RWPE1 (cell line): Measurements from ENCODE around the gene STK17A.

Source experiments
- CTCF ChIA-PET: fragments of 350-600 bp; sonication (Branson Sonifier 250); formaldehyde crosslinking; extraction: SDS; loops from one replicate; lab custom pipeline; 2021; lab: Yijun Ruan, JAX
- POLR2A ChIA-PET: fragments of 400-600 bp; formaldehyde crosslinking; extraction: SDS; loops from one replicate; lab custom pipeline; 2020; ENCODE audit warnings: antibody characterized with exemption; ENCODE audit not compliant: low non-redundant PET; lab: Yijun Ruan, JAX
- DNase-seq: peaks from one replicate; pipeline ENCODE4 v3.0.0; 2012; ENCODE audit warnings: low spot score
- H3K27ac ChIP-seq: fragments of 450-650 bp; 2 replicates; pipeline ENCODE4 v1.5.1; 2017
- TF ChIP-seq, protein P1 (sequence below): fragments of 450-650 bp; conservative IDR thresholded peaks from 2 replicates; pipeline ENCODE4 v1.5.1; 2017; ENCODE audit warnings: low read depth, mild to moderate bottlenecking

The STK17A gene

DNA sequence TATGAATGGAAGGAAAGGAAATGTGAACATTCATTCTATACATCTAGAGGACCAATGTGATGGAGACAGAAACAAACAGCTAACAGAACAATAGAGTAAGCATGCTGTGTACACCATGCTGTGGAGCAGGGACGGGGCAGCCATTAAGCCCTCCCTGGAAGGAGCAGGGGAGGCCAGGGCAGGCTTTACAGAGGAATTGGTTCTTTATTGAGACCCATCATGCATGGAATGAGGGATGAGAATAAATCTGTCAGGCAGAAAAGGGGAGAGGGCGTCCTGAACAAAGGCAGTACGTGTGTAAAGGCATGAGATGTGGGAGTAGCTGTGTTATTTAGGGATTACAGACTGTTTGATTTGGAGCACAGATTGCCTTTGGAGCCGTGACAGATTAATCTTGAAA lies 35.2 kb downstream of the STK17A start:
- no peak for DNase-seq
- TF ChIP-seq, protein P1, sequence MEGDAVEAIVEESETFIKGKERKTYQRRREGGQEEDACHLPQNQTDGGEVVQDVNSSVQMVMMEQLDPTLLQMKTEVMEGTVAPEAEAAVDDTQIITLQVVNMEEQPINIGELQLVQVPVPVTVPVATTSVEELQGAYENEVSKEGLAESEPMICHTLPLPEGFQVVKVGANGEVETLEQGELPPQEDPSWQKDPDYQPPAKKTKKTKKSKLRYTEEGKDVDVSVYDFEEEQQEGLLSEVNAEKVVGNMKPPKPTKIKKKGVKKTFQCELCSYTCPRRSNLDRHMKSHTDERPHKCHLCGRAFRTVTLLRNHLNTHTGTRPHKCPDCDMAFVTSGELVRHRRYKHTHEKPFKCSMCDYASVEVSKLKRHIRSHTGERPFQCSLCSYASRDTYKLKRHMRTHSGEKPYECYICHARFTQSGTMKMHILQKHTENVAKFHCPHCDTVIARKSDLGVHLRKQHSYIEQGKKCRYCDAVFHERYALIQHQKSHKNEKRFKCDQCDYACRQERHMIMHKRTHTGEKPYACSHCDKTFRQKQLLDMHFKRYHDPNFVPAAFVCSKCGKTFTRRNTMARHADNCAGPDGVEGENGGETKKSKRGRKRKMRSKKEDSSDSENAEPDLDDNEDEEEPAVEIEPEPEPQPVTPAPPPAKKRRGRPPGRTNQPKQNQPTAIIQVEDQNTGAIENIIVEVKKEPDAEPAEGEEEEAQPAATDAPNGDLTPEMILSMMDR = no peak
- ChIA-PET POLR2A (no interaction called here), CTCF (no interaction called here)
- H3K27ac ChIP-seq = no peak overlapping the region

DNA sequence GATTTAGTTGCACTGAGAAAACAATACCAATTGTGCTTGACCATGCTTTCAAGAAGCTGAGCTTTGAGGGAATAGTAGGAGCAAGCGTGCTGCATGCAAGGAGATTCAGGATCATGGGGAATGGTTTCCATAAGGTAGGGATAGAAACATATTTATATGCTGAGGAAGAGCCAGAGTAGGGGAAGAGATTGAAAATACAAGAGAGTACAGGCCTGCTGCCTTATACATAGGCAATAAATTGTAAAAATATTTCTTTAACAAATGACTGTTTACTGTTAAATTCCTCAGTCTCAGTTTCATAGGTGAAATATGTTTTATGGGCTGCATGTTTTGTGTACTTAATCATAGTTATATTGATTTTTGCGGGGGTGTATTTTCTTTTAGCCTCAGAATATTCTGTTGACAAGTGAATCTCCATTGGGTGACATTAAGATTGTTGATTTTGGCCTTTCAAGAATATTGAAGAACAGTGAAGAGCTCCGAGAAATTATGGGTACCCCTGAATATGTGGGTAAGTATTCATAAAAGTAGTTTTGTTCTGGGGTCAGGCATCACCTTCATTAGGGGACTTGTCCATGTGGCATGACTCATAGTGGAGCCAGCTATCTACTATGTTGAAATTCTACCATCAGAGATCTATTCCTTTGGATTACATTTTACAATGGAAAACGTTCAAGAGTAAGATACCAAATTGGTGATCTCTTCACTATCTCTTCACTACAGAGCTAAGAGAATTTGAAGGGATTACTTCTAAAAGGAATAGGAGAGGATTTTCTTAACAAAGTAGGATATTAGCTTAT lies 36.5 kb downstream of the STK17A start:
- CTCF ChIA-PET = no interaction called here
- DNase-seq = no peak
- no peak overlapping the region for H3K27ac ChIP-seq
- POLR2A ChIA-PET = no interaction called here
- TF ChIP-seq, protein P1 = no peak

GRCh38 chr7:43621729-43622448 lies 39.0 kb downstream of the STK17A start:
- POLR2A ChIA-PET = no interaction called here
- CTCF ChIA-PET = interaction anchor here (0.5 kb wide), 1 partner anchor 65 kb away, joined by 3 read pairs; no protein-coding TSS in a partner anchor
- peak overlapping the region; percentile 44; the same call in 1 of the 2 replicates for H3K27ac ChIP-seq
- no peak for DNase-seq
- TF ChIP-seq, protein P1 = no peak

DNA sequence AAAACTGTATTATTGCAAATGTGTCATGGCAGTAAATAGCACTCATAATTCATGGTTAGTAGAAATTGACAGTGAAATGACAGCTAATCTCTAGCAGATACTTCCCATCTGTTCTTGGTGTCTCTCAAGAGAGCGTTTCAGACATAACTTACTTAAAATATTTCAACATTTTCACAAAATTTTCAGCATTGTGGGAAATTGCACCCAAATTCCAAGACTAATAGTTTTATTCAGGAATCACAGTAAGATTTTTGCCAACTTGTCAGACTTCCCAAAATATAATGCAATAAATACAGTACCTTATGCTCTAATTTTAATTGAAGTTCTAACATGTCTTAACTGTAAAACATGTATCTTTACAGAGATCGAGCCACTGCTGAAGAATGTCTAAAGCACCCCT lies 41.2 kb downstream of the STK17A start:
- ChIA-PET POLR2A (no interaction called here), CTCF (no interaction called here)
- DNase-seq = no peak
- no peak overlapping the region for H3K27ac ChIP-seq
- TF ChIP-seq, protein P1 = no peak

- POLR2A ChIA-PET = no interaction called here
- CTCF ChIA-PET = interaction anchor here (0.9 kb wide), 1 partner anchor 42 kb away, joined by 4 read pairs; the partner anchor contains the start of gene STK17A
- DNase-seq = no peak
- H3K27ac ChIP-seq = no peak overlapping the region
- TF ChIP-seq, protein P1 = no peak
These were observed 42.5 kb downstream of the STK17A start for GRCh38 chr7:43625453-43625852.

GRCh38 chr7:43625980-43626379 lies 43.1 kb downstream of the STK17A start:
- ChIA-PET POLR2A (no interaction called here), CTCF (interaction anchor here (0.9 kb wide), 1 partner anchor 43 kb away, joined by 4 read pairs; the partner anchor contains the start of gene STK17A)
- TF ChIP-seq, protein P1 = no peak
- H3K27ac ChIP-seq = no peak overlapping the region
- DNase-seq = no peak
